ENCODE results near the gene SCYGR3. TPM values are rescaled to one million over a fixed set of nuclear protein-coding genes. Genes with fewer than 3 reads are reported as not detected.
"Not testable (repeated sequence)": the region's sequence is repeated elsewhere in the genome, so short reads cannot be mapped to it uniquely, and the experiment has no call there.

The SCYGR3 gene
- total RNA-seq, 8 experiments from 2014 or later, result not detected

- H3K4me1 ChIP-seq (replicated peaks in 1 of 2), result no peaks in the 10 kb centered on the region
- no peak for ATAC-seq (replicated peaks in 6 of 8)
- in situ Hi-C loops (cut with MboI; ENCODE audit: low pct_unique_long_range_greater_than_20kb in 2 of 9, low sequenced_read_pairs in 9 of 9, unreplicated experiment in 9 of 9), result no loop called here
- H3K27ac ChIP-seq, result no peak overlapping the region
- WGBS, 10 experiments, result 0 to 93% (median 70%) methylated on average over 1 to 6 of the region's 16 CpGs; no CpG with 5 or more reads in 1 of the 10 experiments
- no peak overlapping the region for H3K4me3 ChIP-seq
These were observed 5.9 kb downstream of the SCYGR3 start for GRCh38 chr2:227608561-227609338.

DNA sequence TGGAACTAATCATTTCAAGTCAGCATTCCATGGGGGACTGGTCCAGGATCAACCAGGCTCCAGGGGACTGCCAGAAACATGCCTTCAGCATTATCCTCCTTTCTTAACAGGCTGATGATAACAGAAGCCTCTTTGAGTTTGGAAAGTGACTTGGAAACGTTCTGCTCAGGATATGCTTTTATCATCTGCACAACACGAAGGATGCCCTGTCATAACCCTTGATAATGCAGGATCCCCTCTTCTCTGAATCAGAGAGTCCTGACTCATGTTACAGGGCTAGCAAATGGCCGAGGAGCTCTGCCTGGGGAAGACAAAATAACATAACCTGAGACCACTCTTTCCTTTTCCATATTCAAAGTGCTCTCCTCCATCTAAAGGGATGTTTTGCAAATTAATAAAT lies 6.7 kb downstream of the SCYGR3 start:
- 0 to 80% (median 50%) methylated on average over 1 to 3 of the region's 3 CpGs; no CpG with 5 or more reads in 1 of the 10 experiments for WGBS, 10 experiments
- ATAC-seq (replicated peaks in 6 of 8), result no peak

DNA sequence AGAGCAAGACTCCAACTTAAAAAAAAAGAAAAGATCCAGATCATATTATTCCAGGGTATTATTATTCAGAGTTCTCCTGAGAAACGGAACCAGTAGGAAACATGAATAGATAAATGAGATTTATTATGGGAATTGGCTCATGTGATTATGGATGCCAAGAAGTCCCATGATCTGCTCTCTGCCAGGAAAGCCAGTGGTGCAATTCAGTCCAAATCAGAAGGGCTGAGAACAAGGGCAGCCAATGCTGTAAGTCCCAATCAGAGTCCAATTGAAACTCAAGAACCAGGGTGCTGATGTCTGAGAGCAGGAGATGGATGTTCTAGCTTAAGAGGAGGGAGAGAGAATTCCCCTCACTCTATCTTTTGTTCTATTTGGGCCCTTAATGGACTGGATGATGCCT lies 8.2 kb downstream of the SCYGR3 start:
- Histone ChIP-seq H3K4me3 (no peak overlapping the region), H3K4me1 (replicated peaks in 1 of 2) (no peaks in the 10 kb centered on the region), H3K27ac (no peak overlapping the region)
- WGBS, 10 experiments, result 0 to 100% (median 0%) methylated on average over 1 of the region's 1 CpG; no CpG with 5 or more reads in 5 of the 10 experiments
- in situ Hi-C loops (cut with MboI; ENCODE audit: low pct_unique_long_range_greater_than_20kb in 2 of 9, low sequenced_read_pairs in 9 of 9, unreplicated experiment in 9 of 9), result no loop called here
- ATAC-seq (replicated peaks in 6 of 8), result peak in 3 of 8 experiments; percentile 27 to 96 (median 53)

More for the DNA sequence above, 6.7 kb downstream of the SCYGR3 start:
- in situ Hi-C loops (cut with MboI; ENCODE audit: low pct_unique_long_range_greater_than_20kb in 2 of 9, low sequenced_read_pairs in 9 of 9, unreplicated experiment in 9 of 9), result no loop called here
- Histone ChIP-seq H3K4me3 (no peak overlapping the region), H3K27ac (no peak overlapping the region), H3K4me1 (replicated peaks in 1 of 2) (no peaks in the 10 kb centered on the region)

- H3K4me3 ChIP-seq, result no peak overlapping the region
- no peak for ATAC-seq (replicated peaks in 6 of 8)
- H3K4me1 ChIP-seq (replicated peaks in 1 of 2), result no peaks in the 10 kb centered on the region
- WGBS, 10 experiments, result 50 to 100% (median 81%) methylated on average over 1 to 3 of the region's 3 CpGs; no CpG with 5 or more reads in 1 of the 10 experiments
- no peak overlapping the region for H3K27ac ChIP-seq
- in situ Hi-C loops (cut with MboI; ENCODE audit: low pct_unique_long_range_greater_than_20kb in 2 of 9, low sequenced_read_pairs in 9 of 9, unreplicated experiment in 9 of 9), result no loop called here
These were observed 12.3 kb downstream of the SCYGR3 start for GRCh38 chr2:227602358-227602757.

- WGBS, 10 experiments, result 18 to 96% (median 71%) methylated on average over 1 to 6 of the region's 16 CpGs; no CpG with 5 or more reads in 2 of the 10 experiments
- H3K27ac ChIP-seq; H3K4me1 ChIP-seq (replicated peaks in 1 of 2); in situ Hi-C loops (cut with MboI; ENCODE audit: low pct_unique_long_range_greater_than_20kb in 2 of 9, low sequenced_read_pairs in 9 of 9, unreplicated experiment in 9 of 9); H3K4me3 ChIP-seq; ATAC-seq (replicated peaks in 6 of 8): not testable (repeated sequence)
These were observed 15.7 kb downstream of the SCYGR3 start, which contains the start of gene SCYGR2 for GRCh38 chr2:227598835-227599503. TSS of gene SCYGR2 (plus strand) at chr2:227598893. CDS start at chr2:227598893, 0 bp downstream.

GRCh38 chr2:227597998-227598397 lies 16.6 kb downstream of the SCYGR3 start:
- in situ Hi-C loops (cut with MboI; ENCODE audit: low pct_unique_long_range_greater_than_20kb in 2 of 9, low sequenced_read_pairs in 9 of 9, unreplicated experiment in 9 of 9), result no loop called here
- Histone ChIP-seq H3K4me1 (replicated peaks in 1 of 2) (no peaks in the 10 kb centered on the region), H3K4me3 (no peak overlapping the region), H3K27ac (no peak overlapping the region)
- no peak for ATAC-seq (replicated peaks in 6 of 8)
- 29 to 78% (median 46%) methylated on average over 1 to 3 of the region's 4 CpGs; no CpG with 5 or more reads in 4 of the 10 experiments for WGBS, 10 experiments

DNA sequence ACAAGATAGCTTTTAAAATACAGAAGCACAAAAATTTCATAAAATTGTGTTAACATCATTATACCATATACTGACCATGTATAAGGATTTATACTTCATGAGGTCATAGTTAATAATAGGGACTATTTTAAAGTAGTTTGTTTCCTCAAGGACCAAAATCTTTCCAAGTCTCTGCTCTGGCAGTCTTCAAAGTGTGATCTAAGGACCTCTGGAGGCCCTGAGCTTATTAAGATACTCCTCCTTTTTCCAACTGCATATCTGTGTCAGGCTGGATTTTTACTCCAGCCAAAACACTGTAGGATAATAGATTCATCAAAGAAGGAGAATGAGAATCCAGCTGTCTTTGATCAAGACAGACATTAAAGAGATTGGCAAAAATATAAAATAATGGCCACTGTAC lies 17.6 kb downstream of the SCYGR3 start:
- no peak for ATAC-seq (replicated peaks in 6 of 8)
- no peak overlapping the region for H3K4me3 ChIP-seq
- no peak overlapping the region for H3K27ac ChIP-seq
- in situ Hi-C loops (cut with MboI; ENCODE audit: low pct_unique_long_range_greater_than_20kb in 2 of 9, low sequenced_read_pairs in 9 of 9, unreplicated experiment in 9 of 9), result no loop called here
- H3K4me1 ChIP-seq (replicated peaks in 1 of 2), result no peaks in the 10 kb centered on the region

DNA sequence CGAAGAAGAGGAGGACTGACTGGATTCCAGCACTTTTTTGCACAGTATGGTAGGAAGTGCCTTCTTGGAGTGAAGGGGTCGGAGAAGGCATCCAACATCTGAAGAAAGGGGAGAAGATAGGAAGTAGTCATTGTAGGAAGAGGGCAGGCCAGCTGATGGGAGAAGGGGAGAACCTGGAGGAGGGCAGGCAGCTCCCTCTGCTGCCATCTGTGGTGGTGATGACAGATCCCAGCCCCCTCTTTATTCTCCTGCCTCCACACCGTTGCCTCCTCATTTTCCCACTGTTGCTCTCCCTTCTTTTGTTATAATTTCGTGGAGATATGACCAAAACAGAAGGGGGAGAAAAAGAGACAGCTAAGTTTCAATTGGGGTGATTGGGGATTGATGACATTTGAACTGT lies 18.8 kb downstream of the SCYGR3 start:
- H3K27ac ChIP-seq, result no peak overlapping the region
- H3K4me1 ChIP-seq (replicated peaks in 1 of 2), result no peaks in the 10 kb centered on the region
- in situ Hi-C loops (cut with MboI; ENCODE audit: low pct_unique_long_range_greater_than_20kb in 2 of 9, low sequenced_read_pairs in 9 of 9, unreplicated experiment in 9 of 9), result no loop called here
- H3K4me3 ChIP-seq, result no peak overlapping the region
- 0 to 62% (median 40%) methylated on average over 1 to 2 of the region's 4 CpGs; no CpG with 5 or more reads in 3 of the 10 experiments for WGBS, 10 experiments
- ATAC-seq (replicated peaks in 6 of 8), result no peak

GRCh38 chr2:227592694-227593387 lies 21.8 kb downstream of the SCYGR3 start:
- no peaks in the 10 kb centered on the region for H3K4me1 ChIP-seq (replicated peaks in 1 of 2)
- WGBS, 10 experiments, result 50 to 100% (median 83%) methylated on average over 1 of the region's 1 CpG; no CpG with 5 or more reads in 3 of the 10 experiments
- H3K4me3 ChIP-seq, result no peak overlapping the region
- in situ Hi-C loops (cut with MboI; ENCODE audit: low pct_unique_long_range_greater_than_20kb in 2 of 9, low sequenced_read_pairs in 9 of 9, unreplicated experiment in 9 of 9), result no loop called here
- no peak for ATAC-seq (replicated peaks in 6 of 8)
- H3K27ac ChIP-seq, result no peak overlapping the region

DNA sequence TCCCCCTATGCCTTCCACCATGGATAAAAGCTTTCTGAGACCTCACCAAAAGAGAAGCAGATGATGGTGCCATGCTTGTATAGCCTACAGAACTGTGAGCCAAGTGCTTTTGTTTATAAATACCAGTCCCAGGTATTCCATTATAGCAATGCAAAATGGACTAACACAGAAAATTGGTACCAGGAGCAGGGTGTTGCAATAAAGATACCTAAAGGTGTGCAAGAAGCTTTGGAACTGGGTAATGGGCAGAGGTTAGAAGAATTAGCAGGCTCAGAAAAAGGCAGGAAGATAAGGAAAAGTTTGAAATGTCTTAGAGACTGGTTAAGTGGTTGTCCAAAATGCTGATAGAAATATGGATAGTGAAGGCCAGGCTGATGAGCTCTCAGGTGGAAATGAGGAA lies 32.3 kb downstream of the SCYGR3 start:
- Histone ChIP-seq H3K4me1 (replicated peaks in 1 of 2) (no peaks in the 10 kb centered on the region), H3K4me3 (no peak overlapping the region), H3K27ac (no peak overlapping the region)
- no peak for ATAC-seq (replicated peaks in 6 of 8)
- in situ Hi-C loops (cut with MboI; ENCODE audit: low pct_unique_long_range_greater_than_20kb in 2 of 9, low sequenced_read_pairs in 9 of 9, unreplicated experiment in 9 of 9), result no loop called here

DNA sequence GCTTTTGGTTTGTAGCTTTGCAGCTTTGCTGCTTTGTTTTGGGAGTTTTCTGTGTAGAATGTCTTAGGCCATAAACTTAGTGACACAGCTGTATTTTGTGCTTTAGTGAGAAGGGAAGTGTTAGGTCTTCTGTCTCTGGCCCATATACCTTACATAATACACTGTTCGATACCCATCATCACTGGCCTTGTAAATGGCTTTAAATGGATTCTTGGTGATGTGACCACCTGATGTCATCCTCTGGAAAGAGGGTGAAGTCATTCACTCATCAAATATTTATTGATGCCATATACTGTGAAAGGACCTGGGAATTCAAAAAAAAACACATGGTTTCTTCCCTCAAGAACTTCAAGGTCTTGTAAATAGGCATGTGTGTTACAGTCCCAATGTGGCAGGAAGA lies 34.8 kb downstream of the SCYGR3 start:
- in situ Hi-C loops (cut with MboI; ENCODE audit: low pct_unique_long_range_greater_than_20kb in 2 of 9, low sequenced_read_pairs in 9 of 9, unreplicated experiment in 9 of 9), result no loop called here
- WGBS, 10 experiments, result 0 to 100% (median 65%) methylated on average over 1 of the region's 1 CpG; no CpG with 5 or more reads in 4 of the 10 experiments
- ATAC-seq (replicated peaks in 6 of 8), result peak in 3 of 8 experiments; percentile 60 to 91 (median 78)
- Histone ChIP-seq H3K4me3 (no peak overlapping the region), H3K4me1 (replicated peaks in 1 of 2) (no peaks in the 10 kb centered on the region), H3K27ac (no peak overlapping the region)

DNA sequence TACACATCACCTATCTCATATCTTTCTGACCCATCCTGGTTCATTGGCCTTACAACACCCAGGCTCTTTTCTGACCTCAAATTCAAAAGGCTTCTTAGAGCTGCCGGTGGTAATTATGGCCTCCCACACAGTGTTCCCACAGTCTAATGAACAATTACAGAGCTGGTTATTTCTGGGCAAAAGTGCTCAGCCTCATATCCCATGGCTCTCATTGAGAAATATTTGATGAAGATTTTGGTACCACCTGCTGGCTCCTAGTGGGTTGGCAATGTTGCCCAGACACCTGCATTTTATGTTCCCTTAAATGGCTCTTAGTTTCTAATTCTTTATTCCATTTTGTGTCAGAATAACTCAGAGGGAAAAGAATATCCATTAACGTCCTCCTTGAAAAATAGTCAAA lies 36.0 kb downstream of the SCYGR3 start:
- WGBS, 10 experiments, result 0 to 100% (median 80%) methylated on average over 1 to 2 of the region's 2 CpGs; no CpG with 5 or more reads in 2 of the 10 experiments
- Histone ChIP-seq H3K4me1 (replicated peaks in 1 of 2) (no peaks in the 10 kb centered on the region), H3K27ac (no peak overlapping the region), H3K4me3 (no peak overlapping the region)
- no peak for ATAC-seq (replicated peaks in 6 of 8)
- in situ Hi-C loops (cut with MboI; ENCODE audit: low pct_unique_long_range_greater_than_20kb in 2 of 9, low sequenced_read_pairs in 9 of 9, unreplicated experiment in 9 of 9), result no loop called here

GRCh38 chr2:227577555-227577954 lies 37.1 kb downstream of the SCYGR3 start:
- in situ Hi-C loops (cut with MboI; ENCODE audit: low pct_unique_long_range_greater_than_20kb in 2 of 9, low sequenced_read_pairs in 9 of 9, unreplicated experiment in 9 of 9), result no loop called here
- WGBS, 10 experiments, result 10 to 75% (median 51%) methylated on average over 1 to 2 of the region's 2 CpGs; no CpG with 5 or more reads in 1 of the 10 experiments
- H3K27ac ChIP-seq, result no peak overlapping the region
- H3K4me3 ChIP-seq, result no peak overlapping the region
- H3K4me1 ChIP-seq (replicated peaks in 1 of 2), result no peaks in the 10 kb centered on the region
- no peak for ATAC-seq (replicated peaks in 6 of 8)

Measured in motor neuron (in vitro differentiated cells).